SK-N-SH (cell line): ENCODE results near the gene VDAC1. TPM values are rescaled to one million over a fixed set of nuclear protein-coding genes. Genes with fewer than 3 reads are reported as not detected.

Experiments
- CTCF ChIA-PET: fragments of 300-600, 350-600 bp; formaldehyde crosslinking; extraction: SDS; loops from one replicate; lab custom pipeline; 2021; lab: Yijun Ruan, JAX
- POLR2A ChIA-PET: fragments of 350-600 bp; sonication (Branson Sonifier 250); formaldehyde crosslinking; extraction: SDS; loops from one replicate; lab custom pipeline; 2020; ENCODE audit warnings: antibody characterized with exemption, inconsistent platforms; lab: Yijun Ruan, JAX
- DNase-seq: peaks from one replicate; pipeline ENCODE4 v3.0.0; 2012
- H2AFZ ChIP-seq: fragments of 200-600 bp; sonication (generic); 2 replicates; pipeline ENCODE4 v1.8.1; 2016; ENCODE audit warnings: antibody characterized with exemption, mild to moderate bottlenecking, low read depth
- H3F3A ChIP-seq: fragments of 200-600 bp; sonication (generic); replicated peaks from 2 replicates; pipeline ENCODE3; 2016; ENCODE audit warnings: antibody characterized with exemption, mild to moderate bottlenecking; ENCODE audit not compliant: insufficient read depth
- H3K27ac ChIP-seq, 2 experiments: fragments of 200-500 bp in 1 of 2; fragments of 200-600 bp in 1 of 2; sonication (Bioruptor generic) in 1 of 2; sonication (generic), shearing (Covaris generic) in 1 of 2; 2 replicates each; pipeline versions ENCODE4 v1.5.1 to v1.6.1; 2014 to 2016; ENCODE audit warnings: low read depth in 2 of 2, inconsistent platforms in 1 of 2, low read length in 1 of 2, mild to moderate bottlenecking in 1 of 2, mixed read lengths in 1 of 2
- H3K27me3 ChIP-seq: fragments of 200-600 bp; sonication (generic), shearing (Covaris generic); 2 replicates; pipeline ENCODE4 v1.6.1; 2016; ENCODE audit warnings: mixed run types; ENCODE audit not compliant: insufficient read depth
- H3K36me3 ChIP-seq, 2 experiments: fragments of 200-500 bp in 1 of 2; fragments of 200-600 bp in 1 of 2; sonication (Bioruptor generic) in 1 of 2; sonication (generic) in 1 of 2; replicated peaks in 1 of 2; 2 replicates each; pipeline versions ENCODE3 to v1.5.1; 2014 to 2016; ENCODE audit warnings: low read length in 1 of 2, mild to moderate bottlenecking in 1 of 2; ENCODE audit not compliant: insufficient read depth in 2 of 2, control insufficient read depth in 1 of 2
- H3K4me1 ChIP-seq, 2 experiments: fragments of 200-500 bp in 1 of 2; fragments of 200-600 bp in 1 of 2; sonication (Bioruptor generic) in 1 of 2; sonication (generic), shearing (Covaris generic) in 1 of 2; 2 replicates each; pipeline versions ENCODE4 v1.5.1 to v1.6.1; 2014 to 2016; ENCODE audit warnings: low read depth in 1 of 2, low read length in 1 of 2, mixed run types in 1 of 2; ENCODE audit not compliant: insufficient read depth in 2 of 2, control insufficient read depth in 1 of 2
- H3K4me2 ChIP-seq: fragments of 200-600 bp; sonication (generic), shearing (Covaris generic); 2 replicates; pipeline ENCODE4 v1.6.1; 2017; ENCODE audit warnings: mixed run types
- H3K4me3 ChIP-seq, 2 experiments: fragments of 200-500 bp in 1 of 2; fragments of 200-600 bp in 1 of 2; sonication (Bioruptor generic) in 1 of 2; sonication (generic), shearing (Covaris generic) in 1 of 2; 2 replicates each; pipeline versions ENCODE4 v1.5.1 to v1.8.1; 2014 to 2016; ENCODE audit warnings: low read depth in 2 of 2, inconsistent platforms in 1 of 2, low read length in 1 of 2, mild to moderate bottlenecking in 1 of 2, mixed read lengths in 1 of 2, moderate library complexity in 1 of 2
- H3K79me2 ChIP-seq: fragments of 200-600 bp; sonication (generic); 2 replicates; pipeline ENCODE4 v1.8.1; 2017; ENCODE audit warnings: mild to moderate bottlenecking; ENCODE audit not compliant: insufficient read depth
- H3K9ac ChIP-seq: fragments of 200-600 bp; sonication (generic); 2 replicates; pipeline ENCODE4 v1.6.1; 2017; ENCODE audit warnings: mixed run types
- H3K9me2 ChIP-seq: fragments of 200-600 bp; sonication (generic); 2 replicates; pipeline ENCODE4 v1.6.1; 2017; ENCODE audit warnings: mixed run types
- H3K9me3 ChIP-seq: fragments of 200-600 bp; sonication (generic); 2 replicates; pipeline ENCODE4 v1.6.1; 2017; ENCODE audit warnings: mixed run types, mild to moderate bottlenecking, moderate library complexity
- H4K20me1 ChIP-seq: fragments of 200-600 bp; sonication (generic); 2 replicates; pipeline ENCODE4 v1.6.1; 2017; ENCODE audit warnings: mild to moderate bottlenecking, mixed run types; ENCODE audit not compliant: insufficient read depth
- FOXJ3 ChIP-seq: sonication (generic); formaldehyde crosslinking; IDR thresholded peaks from 2 replicates; pipeline ENCODE4 v1.5.1; 2020; ENCODE audit warnings: mild to moderate bottlenecking, missing genetic modification reagents
- GATA2 ChIP-seq: sonication (generic); formaldehyde crosslinking; IDR thresholded peaks from 2 replicates; pipeline ENCODE4 v1.5.0; 2020; ENCODE audit warnings: mild to moderate bottlenecking, missing genetic modification reagents
- MAX ChIP-seq: IDR thresholded peaks from 2 replicates; pipeline ENCODE4 v1.4.0; 2012; ENCODE audit warnings: low read depth
- MXI1 ChIP-seq: IDR thresholded peaks from 2 replicates; pipeline ENCODE4 v1.6.1; 2012; ENCODE audit warnings: mild to moderate bottlenecking, low read depth, low read length, improper control_type of control experiment
- NFIC ChIP-seq: IDR thresholded peaks from 2 replicates; pipeline ENCODE4 v1.4.0; 2012; ENCODE audit warnings: borderline replicate concordance
- NRF1 ChIP-seq: IDR thresholded peaks from 2 replicates; pipeline ENCODE4 v1.6.1; 2012; ENCODE audit warnings: low read depth, mild to moderate bottlenecking, low read length
- RXRA ChIP-seq: IDR thresholded peaks from 2 replicates; pipeline ENCODE4 v1.4.0; 2012; ENCODE audit warnings: low read depth, mild to moderate bottlenecking, borderline replicate concordance
- TEAD4 ChIP-seq: IDR thresholded peaks from 2 replicates; pipeline ENCODE4 v1.4.0; 2012; ENCODE audit warnings: mild to moderate bottlenecking, borderline replicate concordance; ENCODE audit not compliant: insufficient read depth
- USF1 ChIP-seq: IDR thresholded peaks from 2 replicates; pipeline ENCODE4 v1.4.0; 2012; ENCODE audit warnings: low read depth, borderline replicate concordance
- WGBS: methylation state at CpG from one replicate; pipeline ENCODE4 v1.1.6; 2017; ENCODE audit warnings: low lambda C conversion rate; 5-methylcytosine and 5-hydroxymethylcytosine counted together
- polyA plus RNA-seq, 3 experiments: library from polyadenylated mRNA; depleted of rRNA; stranded (reverse); fragments of >200 nt; gene quantifications; 2 replicates each; pipeline ENCODE4 v1.2.3, GENCODE V29; 2012

The VDAC1 gene
- polyA plus RNA-seq, 1 of the 3 experiments (the other 2 are of a cell fraction): 166 TPM

- peaks cover 4 to 14% of the 10 kb centered on the region in 2 experiments for H3K36me3 ChIP-seq
- POLR2A ChIA-PET: interaction anchor here (0.6 to 1.9 kb wide), 3 partner anchors 30 to 704 kb away, joined by 3 to 8 read pairs (median 3); no protein-coding TSS in a partner anchor
Measured at GRCh38 chr5:134003817-134004625, 754 bp downstream of the VDAC1 start.

GRCh38 chr5:134003064-134003816 is 1.5 kb downstream of the VDAC1 start:
- H3K79me2 ChIP-seq: peaks cover 75% of the 10 kb centered on the region
- POLR2A ChIA-PET: interaction anchor here (0.6 kb wide), 1 partner anchor 31 kb away, joined by 3 read pairs; no protein-coding TSS in a partner anchor
- peaks cover 4 to 14% of the 10 kb centered on the region in 2 experiments for H3K36me3 ChIP-seq
- H3K4me3 ChIP-seq: peak overlapping the region; percentile 75 to 83
- H4K20me1 ChIP-seq: peaks cover 56% of the 10 kb centered on the region
- CTCF ChIA-PET: interaction anchor here (0.8 to 2.2 kb wide), 6 partner anchors 9 to 137 kb away, joined by 3 to 13 read pairs (median 4); no protein-coding TSS in a partner anchor
- peak overlapping the region; percentile 97 for H3K9ac ChIP-seq
- WGBS: 20% methylated on average over 10 of the region's 11 CpGs
- peak overlapping the region; percentile 92 to 95 for H3K27ac ChIP-seq
- no peaks in the 10 kb centered on the region for H3K27me3 ChIP-seq
- H3K4me1 ChIP-seq: peaks cover 16 to 35% of the 10 kb centered on the region in 2 experiments; a peak in 2 of 4 replicates
- H3K9me3 ChIP-seq: no peaks in the 10 kb centered on the region
- no peak overlapping the region for H2AFZ ChIP-seq
- peak; percentile 28 for DNase-seq
- H3F3A ChIP-seq: peaks cover 5% of the 10 kb centered on the region
- TF ChIP-seq TEAD4 (no peak), MXI1 (peak; percentile 34; the same call in 1 of the 2 replicates)
- H3K4me2 ChIP-seq: peak overlapping the region; percentile 98
- no peaks in the 10 kb centered on the region for H3K9me2 ChIP-seq

More at GRCh38 chr5:134003817-134004625, 754 bp downstream of the VDAC1 start:
- DNase-seq: peak; percentile 82
- no peaks in the 10 kb centered on the region for H3K9me2 ChIP-seq
- no peaks in the 10 kb centered on the region for H3K9me3 ChIP-seq
- CTCF ChIA-PET: interaction anchor here (0.8 to 6.7 kb wide), 8 partner anchors 10 to 136 kb away, joined by 3 to 32 read pairs (median 4); no protein-coding TSS in a partner anchor
- TF ChIP-seq USF1: peak; percentile 66
- no peak for TF ChIP-seq NRF1
- 0 out of 2 replicates have a peak, but pooled peaks have one; percentile 7 for TF ChIP-seq MAX
- no peak for TF ChIP-seq NFIC
- no peak for TF ChIP-seq FOXJ3
- no peak for TF ChIP-seq GATA2
- TF ChIP-seq RXRA: no peak
- H3K4me1 ChIP-seq: peaks cover 16 to 39% of the 10 kb centered on the region in 2 experiments; a peak in 2 of 4 replicates
- H3K4me3 ChIP-seq: peak overlapping the region; percentile 75 to 83
- peaks cover 9% of the 10 kb centered on the region for H3F3A ChIP-seq
- H4K20me1 ChIP-seq: peaks cover 48% of the 10 kb centered on the region
- WGBS: 1% methylated on average over 25 of the region's 90 CpGs
- H3K9ac ChIP-seq: peak overlapping the region; percentile 97
- H3K27me3 ChIP-seq: no peaks in the 10 kb centered on the region
- peak overlapping the region; percentile 98 for H3K4me2 ChIP-seq
- peaks cover 67% of the 10 kb centered on the region for H3K79me2 ChIP-seq
- no peak overlapping the region for H2AFZ ChIP-seq
- peak overlapping the region; percentile 92 to 95 for H3K27ac ChIP-seq
